Psoas muscle (tissue), 8 donors: Measurements from ENCODE around the gene TEKT2. TPM values are rescaled to one million over a fixed set of nuclear protein-coding genes. Genes with fewer than 3 reads are reported as not detected.
A peak's percentile ranks its signal among the peaks of the same experiment; 100 is the strongest.

ENCODE experiments used
- ATAC-seq, 4 donors: fragments of 200-7000 bp; cut with Tn5 transposase; one replicate each; pipeline ENCODE4 v1.9.1; 2020; ENCODE audit warnings: moderate library complexity in 3 of 4, mild to moderate bottlenecking in 2 of 4
- DNase-seq, 2 donors: peaks; one replicate each; pipeline ENCODE4 v3.0.0-alpha.2; 2020
- H3K27ac ChIP-seq: fragments of 200-600 bp; one replicate; pipeline ENCODE4 v1.8.0; 2022
- H3K27me3 ChIP-seq, 3 donors: fragments of 200-600 bp in 1 of 3; one replicate each; pipeline versions ENCODE4 v1.6.1 to v1.8.0; 2013 to 2022; ENCODE audit warnings: low read length in 2 of 3, mild to moderate bottlenecking in 2 of 3, moderate library complexity in 1 of 3; ENCODE audit not compliant: insufficient read depth in 3 of 3
- H3K36me3 ChIP-seq, 2 donors: fragments of 200-600 bp in 1 of 2; one replicate each; pipeline versions ENCODE4 v1.6.1 to v1.8.0; 2013 to 2022; ENCODE audit warnings: low read depth in 1 of 2, mild to moderate bottlenecking in 1 of 2, moderate library complexity in 1 of 2; ENCODE audit not compliant: insufficient read depth in 1 of 2
- H3K4me1 ChIP-seq: fragments of 200-600 bp; one replicate; pipeline ENCODE4 v1.8.0; 2022
- H3K4me3 ChIP-seq: fragments of 200-600 bp; one replicate; pipeline ENCODE4 v1.8.0; 2022; ENCODE audit warnings: mild to moderate bottlenecking
- H3K9me3 ChIP-seq: fragments of 200-600 bp; one replicate; pipeline ENCODE4 v1.8.0; 2022
- CTCF ChIP-seq: fragments of 200-600 bp; IDR thresholded peaks from one replicate; pipeline ENCODE4 v1.8.0; 2022; ENCODE audit warnings: antibody characterized with exemption
- WGBS, 3 donors: extraction: QIAGEN DNeasy Blood & Tissue Kit; methylation state at CpG; one replicate each; pipeline versions ENCODE4 v1.1.6 to v1.1.7; 2013; 5-methylcytosine and 5-hydroxymethylcytosine counted together
- intact Hi-C, 2 donors: fragments of 100-400 bp; cut with DNase I; formaldehyde crosslinking; loops; one replicate each; pipeline versions ENCODE4 v1.11.0 to v1.14.2; 2022
- polyA plus RNA-seq, 3 donors: library from polyadenylated mRNA; stranded (reverse); fragments of 200-250 nt; gene quantifications; one replicate each; pipeline ENCODE4 v1.2.3, GENCODE V29; 2013
- total RNA-seq, 4 donors: library from RNA; stranded (reverse); fragmentation: NEBNext Ultra II Directional in 2 of 4; extraction: Animal tissue kit (Norgen Biotek cat#: 25700) in 2 of 4; gene quantifications; one replicate each; pipeline versions ENCODE4 v1.2.1 to v1.2.4, GENCODE V29; 2021 to 2023
- donor health status: healthy with polysubstance abuse.
- donor health status: DM: no; HTN: no; CAD: no; lungs with moderate emphysema.
- donor health status: Bipolar disorder and iron deficiency.
- donor health status: healthy.
- donor health status: DM: yes; HTN: yes; CAD: no.
- donor health status: DM: no; HTN: no; CAD: no.
- donor health status: DM: no; HTN: no; CAD: no.
- donor health status: DM: yes; HTN: yes; CAD: no.

The TEKT2 gene
- total and polyA plus RNA-seq, 7 donors, result 0.03 to 0.04 TPM; not detected in 5

- no peaks in the 10 kb centered on the region for H3K9me3 ChIP-seq
- intact Hi-C loops, result no loop called here
Observed at GRCh38 chr1:36081926-36082485, 1.9 kb upstream of the TEKT2 start.

DNA sequence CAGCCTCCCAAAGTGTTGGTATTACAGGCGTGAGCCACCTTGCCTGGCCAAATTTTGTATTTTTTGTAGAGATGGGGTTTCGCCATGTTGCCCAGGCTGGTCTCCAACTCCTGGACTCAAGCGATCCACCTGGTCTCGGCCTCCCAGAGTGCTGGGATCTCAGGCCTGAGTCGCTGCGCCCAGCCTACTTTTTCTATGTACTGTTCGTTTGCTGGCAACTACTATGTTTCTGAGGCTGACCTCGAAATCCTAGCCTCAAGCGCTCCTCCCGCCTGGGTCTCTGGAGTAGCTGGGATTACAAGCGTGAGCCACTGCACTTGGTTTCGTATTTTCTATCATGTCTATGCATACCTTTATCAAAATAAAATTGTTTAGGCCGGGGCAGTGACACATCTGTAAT lies 675 bp upstream of the TEKT2 start:
- no peaks in the 10 kb centered on the region for H3K36me3 ChIP-seq
- H3K9me3 ChIP-seq, result no peaks in the 10 kb centered on the region
- WGBS, 3 donors, result 84 to 91% (median 86%) methylated on average over 13 of the region's 13 CpGs
- peaks cover 4% of the 10 kb centered on the region for H3K4me1 ChIP-seq
- no peak for DNase-seq
- no peak for TF ChIP-seq CTCF
- H3K27ac ChIP-seq, result no peak overlapping the region
- H3K27me3 ChIP-seq, result peaks cover 0 to 56% (median 4%) of the 10 kb centered on the region in 3 donors
- no peak overlapping the region for H3K4me3 ChIP-seq
- intact Hi-C loops, result no loop called here
- no peak for ATAC-seq

More at GRCh38 chr1:36081926-36082485, 1.9 kb upstream of the TEKT2 start:
- Histone ChIP-seq H3K4me1 (peaks cover 4% of the 10 kb centered on the region), H3K27me3 (peaks cover 0 to 56% (median 4%) of the 10 kb centered on the region in 3 donors), H3K36me3 (no peaks in the 10 kb centered on the region), H3K4me3 (no peak overlapping the region), H3K27ac (no peak overlapping the region)
- WGBS, 3 donors, result 48 to 58% (median 54%) methylated on average over 3 of the region's 3 CpGs
- no peak for TF ChIP-seq CTCF
- ATAC-seq, result no peak
- DNase-seq, result no peak

- no peaks in the 10 kb centered on the region for H3K36me3 ChIP-seq
- no peak for ATAC-seq
- H3K27ac ChIP-seq, result no peak overlapping the region
- no peaks in the 10 kb centered on the region for H3K9me3 ChIP-seq
- 19 to 25% (median 22%) methylated on average over 19 of the region's 19 CpGs for WGBS, 3 donors
- intact Hi-C loops, result no loop called here
- H3K27me3 ChIP-seq, result peaks cover 0 to 46% (median 4%) of the 10 kb centered on the region in 3 donors
- no peak for DNase-seq
- H3K4me1 ChIP-seq, result peaks cover 6% of the 10 kb centered on the region
- peak overlapping the region; percentile 58 for H3K4me3 ChIP-seq
- TF ChIP-seq CTCF, result no peak
Observed at GRCh38 chr1:36084497-36085115, 712 bp downstream of the TEKT2 start.

GRCh38 chr1:36085126-36085525 lies 1.2 kb downstream of the TEKT2 start:
- Histone ChIP-seq H3K27me3 (peaks cover 0 to 45% (median 4%) of the 10 kb centered on the region in 3 donors), H3K36me3 (no peaks in the 10 kb centered on the region), H3K4me1 (peaks cover 11% of the 10 kb centered on the region), H3K9me3 (no peaks in the 10 kb centered on the region), H3K4me3 (no peak overlapping the region), H3K27ac (no peak overlapping the region)
- intact Hi-C loops, result no loop called here
- no peak for TF ChIP-seq CTCF
- 74 to 88% (median 77%) methylated on average over 9 of the region's 9 CpGs for WGBS, 3 donors
- ATAC-seq (no peak), DNase-seq (no peak)
